HCT116 (cell line): Measurements from ENCODE around the gene CCSER1.

Experiments
- EZH2phosphoT487 ChIP-seq: fragments of 200-600 bp; IDR thresholded peaks from 2 replicates; pipeline ENCODE4 v1.6.1; 2018; ENCODE audit warnings: antibody characterized with exemption, borderline replicate concordance
- POLR2AphosphoS5 ChIP-seq: IDR thresholded peaks from 2 replicates; pipeline ENCODE4 v1.6.1; 2011; ENCODE audit warnings: mild to moderate bottlenecking, low read depth, low read length, moderate library complexity
- SP1 ChIP-seq: IDR thresholded peaks from 2 replicates; pipeline ENCODE4 v1.6.1; 2012; ENCODE audit warnings: low read depth
- YY1 ChIP-seq: IDR thresholded peaks from 2 replicates; pipeline ENCODE4 v1.6.1; 2011; ENCODE audit warnings: low read length, low read depth, moderate library complexity, mild to moderate bottlenecking; ENCODE audit not compliant: insufficient replicate concordance; ENCODE audit errors: extremely low read depth
- TF ChIP-seq, protein P1 (sequence below), 3 experiments: fragments of 200-600 bp in 1 of 3; sonication (generic) in 1 of 3; IDR thresholded peaks in 2 of 3; conservative IDR thresholded peaks in 1 of 3; 2 replicates each; pipeline ENCODE4 v1.5.1; 2012 to 2017; ENCODE audit warnings: low read depth in 2 of 3, low read length in 2 of 3, antibody characterized with exemption in 1 of 3, borderline replicate concordance in 1 of 3, control low read depth in 1 of 3, mild to moderate bottlenecking in 1 of 3, mixed read lengths in 1 of 3, mixed run types in 1 of 3, moderate library complexity in 1 of 3; ENCODE audit not compliant: insufficient read depth in 1 of 3
- TF ChIP-seq, protein P2 (sequence below): IDR thresholded peaks from 2 replicates; pipeline ENCODE4 v1.6.1; 2012

DNA sequence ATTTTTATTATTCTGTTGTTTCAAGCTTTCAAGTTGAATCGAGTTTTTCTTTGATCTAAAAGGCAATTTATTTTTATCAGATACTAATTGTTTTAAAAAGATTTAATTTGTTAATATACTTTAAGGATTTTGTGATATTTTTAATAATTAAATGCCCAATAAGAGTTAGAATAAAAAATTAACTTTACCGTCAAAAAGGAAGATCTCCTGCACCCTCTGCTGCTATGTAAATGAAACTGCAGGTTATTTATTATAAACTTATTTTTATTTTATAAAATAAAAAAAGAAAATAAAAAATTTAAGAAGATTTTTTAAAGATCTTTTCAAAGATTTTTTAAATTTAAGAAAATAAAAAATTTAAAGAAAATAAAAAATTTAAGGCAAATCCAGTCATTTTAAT, 166.1 kb downstream of the CCSER1 start:
- no peak for TF ChIP-seq SP1
- TF ChIP-seq, protein P1, sequence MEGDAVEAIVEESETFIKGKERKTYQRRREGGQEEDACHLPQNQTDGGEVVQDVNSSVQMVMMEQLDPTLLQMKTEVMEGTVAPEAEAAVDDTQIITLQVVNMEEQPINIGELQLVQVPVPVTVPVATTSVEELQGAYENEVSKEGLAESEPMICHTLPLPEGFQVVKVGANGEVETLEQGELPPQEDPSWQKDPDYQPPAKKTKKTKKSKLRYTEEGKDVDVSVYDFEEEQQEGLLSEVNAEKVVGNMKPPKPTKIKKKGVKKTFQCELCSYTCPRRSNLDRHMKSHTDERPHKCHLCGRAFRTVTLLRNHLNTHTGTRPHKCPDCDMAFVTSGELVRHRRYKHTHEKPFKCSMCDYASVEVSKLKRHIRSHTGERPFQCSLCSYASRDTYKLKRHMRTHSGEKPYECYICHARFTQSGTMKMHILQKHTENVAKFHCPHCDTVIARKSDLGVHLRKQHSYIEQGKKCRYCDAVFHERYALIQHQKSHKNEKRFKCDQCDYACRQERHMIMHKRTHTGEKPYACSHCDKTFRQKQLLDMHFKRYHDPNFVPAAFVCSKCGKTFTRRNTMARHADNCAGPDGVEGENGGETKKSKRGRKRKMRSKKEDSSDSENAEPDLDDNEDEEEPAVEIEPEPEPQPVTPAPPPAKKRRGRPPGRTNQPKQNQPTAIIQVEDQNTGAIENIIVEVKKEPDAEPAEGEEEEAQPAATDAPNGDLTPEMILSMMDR (IDR thresholded peaks at IDR 0.05 in 2 of 3, conservative IDR thresholded peaks at IDR 0.05 in 1 of 3; ENCODE audit: borderline replicate concordance in 1 of 3, insufficient read depth in 1 of 3, low read depth in 2 of 3, low read length in 2 of 3): peak in 2 of 3 experiments; percentile 39 to 61; a peak in 4 of 6 replicates
- TF ChIP-seq, protein P2, sequence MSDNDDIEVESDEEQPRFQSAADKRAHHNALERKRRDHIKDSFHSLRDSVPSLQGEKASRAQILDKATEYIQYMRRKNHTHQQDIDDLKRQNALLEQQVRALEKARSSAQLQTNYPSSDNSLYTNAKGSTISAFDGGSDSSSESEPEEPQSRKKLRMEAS: no peak
- no peak for TF ChIP-seq EZH2phosphoT487
- TF ChIP-seq POLR2AphosphoS5: no peak
- TF ChIP-seq YY1: no peak
